NCI-H748 treated with DMSO at 0.1 percent for 48 hours (cell line): Measurements from ENCODE around the gene LIPA.

ENCODE experiments used
- DNase-seq: peaks from one replicate; lab custom pipeline; 2025; lab: John Stamatoyannopoulos, UW

The LIPA gene

GRCh38 chr10:89240519-89240918, 11.1 kb downstream of the LIPA start:
- DNase-seq: no peak

DNA sequence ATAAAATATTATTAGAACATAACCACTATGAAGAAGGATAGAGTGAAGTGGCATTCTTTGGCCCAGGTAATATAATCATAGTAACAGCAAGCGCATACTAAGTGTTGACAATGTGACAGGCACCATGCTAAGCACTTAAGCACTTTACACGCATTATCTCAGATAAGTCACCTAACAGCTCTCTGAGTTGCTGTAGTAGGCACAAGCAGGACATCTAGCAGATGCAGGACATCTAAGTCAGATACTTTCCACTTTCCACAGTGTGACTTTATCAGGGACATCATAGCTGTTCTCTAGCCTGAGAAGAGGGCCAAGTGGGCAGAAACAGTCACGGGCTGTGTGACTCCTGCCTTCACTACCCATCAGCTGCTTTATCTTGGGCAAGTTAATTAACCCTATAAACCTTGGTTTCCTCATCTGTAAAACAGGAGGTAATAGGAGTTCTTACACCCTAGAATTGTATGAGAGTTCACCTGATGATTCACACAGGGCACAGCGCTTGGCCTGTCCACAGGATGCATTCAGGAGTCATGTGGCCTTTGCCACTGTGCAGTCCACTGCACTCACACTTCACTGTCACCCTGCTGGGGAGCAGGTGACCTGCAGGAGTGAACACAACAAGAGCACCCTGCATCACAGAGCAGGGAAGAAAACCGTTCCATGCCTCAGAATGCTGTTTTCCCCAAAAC, 12.5 kb downstream of the LIPA start:
- no peak for DNase-seq

DNA sequence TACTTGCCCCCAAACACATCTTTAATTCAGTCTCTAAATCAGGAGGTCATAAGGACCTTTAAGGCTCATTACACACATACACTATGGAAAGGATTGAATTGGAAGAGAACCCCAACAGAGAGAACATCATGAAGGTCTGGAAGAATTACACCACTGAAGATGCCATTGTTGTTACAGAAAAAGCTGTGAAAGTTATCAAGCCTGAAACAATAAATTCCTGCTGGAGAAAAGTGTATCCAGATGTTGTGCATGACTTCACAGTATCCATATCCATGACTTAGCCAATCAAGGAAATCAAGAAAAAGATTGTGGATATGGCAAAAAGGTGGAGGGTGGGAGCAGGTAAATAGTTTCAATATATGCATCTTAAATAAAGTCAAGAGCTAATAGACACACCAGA, 13.7 kb downstream of the LIPA start:
- DNase-seq: no peak

- no peak for DNase-seq
These were observed 15.3 kb downstream of the LIPA start for GRCh38 chr10:89236226-89236797.

- DNase-seq: no peak
These were observed 16.3 kb downstream of the LIPA start for GRCh38 chr10:89235073-89235798.

GRCh38 chr10:89233033-89233432, 18.5 kb downstream of the LIPA start:
- no peak for DNase-seq

DNA sequence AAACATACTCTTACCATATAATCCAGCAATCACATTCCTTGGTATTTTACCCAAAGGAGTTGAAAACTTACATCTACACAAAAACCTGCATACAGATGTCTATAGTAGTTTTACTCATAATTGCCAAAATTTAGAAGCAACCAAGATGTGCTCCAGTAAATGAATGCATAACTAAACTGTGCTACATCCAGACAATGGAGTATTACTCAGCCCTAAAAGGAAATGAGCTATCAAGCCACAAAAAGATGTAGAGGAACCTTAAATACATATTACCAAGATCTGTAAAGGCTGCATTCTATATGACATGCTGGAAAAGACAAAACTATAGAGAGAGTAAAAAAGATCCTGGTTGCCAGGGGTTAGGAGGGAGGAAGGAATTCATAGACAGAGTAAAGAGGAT, 22.6 kb downstream of the LIPA start:
- DNase-seq: no peak

DNA sequence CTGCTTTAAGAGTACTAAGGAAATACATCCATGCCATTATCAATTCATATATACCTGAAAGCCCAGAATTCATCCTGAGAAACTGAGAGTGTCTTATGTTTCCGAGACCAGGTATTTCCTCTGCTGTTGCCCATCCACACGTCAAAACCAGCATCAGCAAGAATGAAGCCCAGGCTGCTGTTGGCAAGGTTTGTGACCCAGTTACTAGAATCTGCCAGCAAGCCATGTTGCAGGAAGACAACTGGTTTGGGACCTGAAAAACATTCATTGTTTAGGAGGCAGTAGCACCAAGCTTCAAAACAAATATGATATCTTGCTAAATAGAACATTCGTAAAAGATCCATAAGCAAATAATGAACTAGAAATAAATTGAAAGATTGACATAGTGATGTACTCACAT, 23.4 kb downstream of the LIPA start:
- no peak for DNase-seq

DNA sequence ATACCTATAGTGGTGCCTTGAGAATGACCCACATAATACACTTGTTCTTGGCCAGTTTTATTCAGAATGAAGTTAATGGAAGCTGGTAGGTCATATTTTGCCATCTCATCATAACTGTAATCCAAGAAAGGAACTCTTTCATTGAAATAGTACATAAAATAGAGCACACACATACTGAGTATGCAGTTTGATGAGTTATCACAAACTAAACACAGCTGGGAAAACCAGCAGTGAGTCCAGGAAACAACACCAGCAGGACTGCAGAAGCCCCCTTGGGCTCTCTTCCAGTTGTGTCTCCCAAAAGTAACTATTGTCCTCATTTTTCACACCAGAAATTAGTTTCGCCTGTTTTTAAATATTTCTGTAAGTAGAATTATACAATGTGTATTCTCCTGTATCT, 24.7 kb downstream of the LIPA start:
- no peak for DNase-seq

- DNase-seq: no peak
These were observed 26.7 kb downstream of the LIPA start for GRCh38 chr10:89224739-89225443.

DNA sequence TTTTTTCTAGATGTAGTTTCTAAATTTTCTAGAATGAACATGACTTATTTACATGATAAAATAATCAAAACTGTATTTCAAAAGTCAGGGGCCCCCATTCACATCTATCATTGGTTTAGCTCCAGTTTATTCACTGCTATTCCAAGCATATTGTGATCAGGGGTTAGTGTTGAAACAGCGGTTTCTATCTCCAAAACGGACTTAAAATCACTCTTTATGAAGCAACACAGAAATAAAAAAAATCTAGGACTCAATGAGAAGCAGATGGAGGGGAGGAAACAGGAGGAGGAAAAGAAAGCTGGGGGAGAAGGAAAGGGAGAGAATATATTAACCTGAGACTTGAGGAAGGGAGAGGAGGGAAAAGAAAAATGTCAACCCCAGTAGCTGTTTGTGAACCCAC, 29.7 kb downstream of the LIPA start:
- no peak for DNase-seq

- DNase-seq: no peak
These were observed 31.9 kb downstream of the LIPA start for GRCh38 chr10:89219513-89220218.

GRCh38 chr10:89217057-89217990, 34.3 kb downstream of the LIPA start:
- DNase-seq: peak; percentile 46

DNA sequence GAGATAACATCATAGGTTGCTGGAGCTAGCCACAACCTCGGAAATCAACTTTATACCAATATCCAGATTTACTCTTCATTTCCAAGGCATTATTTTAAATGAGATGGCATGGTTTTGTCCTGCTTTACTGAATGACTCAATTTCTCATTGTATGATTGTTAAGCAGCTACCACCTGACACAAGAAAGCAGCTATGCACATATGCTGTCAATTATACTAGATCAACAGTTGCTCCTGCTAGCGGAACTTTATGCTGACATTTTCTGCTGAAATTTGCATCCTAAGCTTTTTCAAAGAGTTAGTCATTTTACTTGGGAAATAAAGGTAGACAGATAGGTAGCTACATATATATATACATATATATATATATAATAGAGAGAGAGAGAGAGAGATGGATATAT, 35.5 kb downstream of the LIPA start:
- no peak for DNase-seq

DNA sequence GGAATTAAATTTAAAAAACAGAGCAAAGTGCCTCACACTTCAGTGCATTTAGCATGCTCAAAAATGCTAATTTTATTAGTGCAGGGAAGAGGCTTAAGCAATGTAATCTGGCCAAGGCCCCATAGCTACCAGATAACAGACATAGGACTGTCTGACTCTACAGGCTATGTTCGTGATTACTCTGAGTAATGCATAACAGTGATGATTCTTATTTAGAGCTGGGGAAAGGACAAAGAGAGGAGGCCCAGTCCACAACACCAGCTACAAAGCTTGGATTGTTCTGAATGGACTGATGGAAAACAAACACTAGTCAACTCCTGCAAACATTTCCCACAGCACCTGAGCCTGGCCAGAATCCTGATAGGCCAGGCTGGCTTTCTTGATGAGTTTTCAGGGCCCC, 36.1 kb downstream of the LIPA start:
- no peak for DNase-seq

- no peak for DNase-seq
These were observed 36.9 kb downstream of the LIPA start for GRCh38 chr10:89214566-89215165.

DNA sequence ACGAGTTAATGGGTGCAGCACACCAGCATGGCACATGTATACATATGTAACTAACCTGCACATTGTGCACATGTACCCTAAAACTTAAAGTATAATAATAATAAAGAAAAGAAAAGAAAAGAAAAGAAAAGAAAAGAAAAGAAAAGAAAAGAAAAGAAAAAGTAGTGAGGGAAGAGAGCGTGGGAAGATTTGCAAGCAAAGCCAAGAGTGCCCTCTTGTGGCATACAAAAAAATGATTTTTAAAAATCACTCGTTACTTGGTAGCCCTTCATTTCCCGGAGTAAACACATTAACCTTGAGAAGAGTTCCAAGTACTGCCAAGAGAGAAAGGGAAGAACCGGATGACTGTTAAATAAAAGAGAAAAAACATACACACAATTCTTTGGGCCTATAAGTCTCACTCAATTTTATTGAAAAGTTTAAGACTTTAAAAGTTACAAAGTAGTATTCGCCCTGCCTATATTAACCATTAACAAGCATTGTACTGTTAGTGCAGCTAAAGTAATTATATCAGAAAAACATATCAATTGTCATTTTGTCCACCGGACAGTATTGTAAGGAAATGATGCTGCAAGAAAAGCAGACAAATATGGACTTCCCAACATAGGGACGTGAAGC, 38.3 kb downstream of the LIPA start:
- DNase-seq: no peak

DNA sequence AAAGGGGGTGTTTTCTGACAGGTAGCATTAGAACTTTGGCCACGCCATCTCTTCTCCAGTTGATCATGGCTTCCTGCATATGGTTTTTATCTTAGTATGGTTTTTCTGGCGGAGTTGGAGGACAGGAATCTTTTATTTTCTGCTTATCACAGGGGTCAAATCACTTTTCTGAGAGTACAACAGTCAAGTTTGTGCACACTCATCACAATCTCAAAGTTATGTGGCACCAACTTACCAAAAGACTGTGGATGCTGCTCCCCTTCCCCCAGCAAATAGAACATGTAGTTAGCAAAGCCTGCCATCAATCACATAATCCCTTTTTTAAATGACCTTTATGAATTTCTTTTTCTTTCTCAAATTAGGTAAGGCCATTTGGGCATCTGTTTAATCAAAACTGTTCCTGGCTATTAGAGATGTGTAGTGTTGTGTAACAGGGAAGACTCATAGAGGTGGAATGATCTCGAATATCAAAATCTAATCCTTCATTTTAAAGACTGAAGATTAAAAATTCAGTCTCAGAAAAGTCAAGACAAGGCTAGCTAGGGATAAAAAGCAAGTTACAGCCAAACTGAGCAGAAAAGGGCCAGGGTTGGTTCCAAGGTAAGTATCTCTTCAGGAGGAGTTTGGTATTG, 40.7 kb downstream of the LIPA start:
- DNase-seq: no peak

DNA sequence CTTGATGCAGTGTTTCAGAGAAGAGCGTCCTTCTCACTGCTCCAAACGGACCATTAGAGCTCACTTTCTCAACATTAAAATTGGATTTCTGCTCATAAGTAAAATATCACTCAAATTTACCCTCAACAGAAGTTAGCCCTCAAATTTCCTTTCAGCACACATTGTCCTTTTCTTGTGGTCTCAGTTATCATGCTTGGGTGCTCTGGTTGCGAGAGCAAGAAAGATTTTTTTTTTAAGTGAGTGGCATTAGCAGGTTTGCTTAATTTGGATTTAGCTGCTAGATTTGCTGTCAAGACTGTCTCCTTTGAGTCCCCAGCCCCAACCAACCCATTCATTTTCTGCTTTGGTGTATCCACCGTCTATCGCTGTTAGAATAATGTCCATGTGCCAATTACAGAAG, 41.9 kb downstream of the LIPA start:
- DNase-seq: no peak
